K562 (cell line): ENCODE results near the gene IPO7. TPM values are rescaled to one million over a fixed set of nuclear protein-coding genes. Genes with fewer than 3 reads are reported as not detected.

Experiments
- ARHGAP35 ChIP-seq: fragments of 450-650 bp; IDR thresholded peaks from 2 replicates; pipeline ENCODE4 v1.6.1; 2018; ENCODE audit not compliant: partially characterized antibody
- EP300 ChIP-seq: IDR thresholded peaks from 2 replicates; pipeline ENCODE4 v1.6.1; 2012; ENCODE audit warnings: low read length, improper control_type of control experiment
- ETV5 ChIP-seq: sonication (generic); formaldehyde crosslinking; IDR thresholded peaks from 2 replicates; pipeline ENCODE4 v1.4.0; 2020; ENCODE audit warnings: low read depth, mild to moderate bottlenecking, missing genetic modification reagents
- HIVEP1 ChIP-seq: fragments of 250-450 bp; sonication (Bioruptor Pico); IDR thresholded peaks from 2 replicates; pipeline ENCODE4 v1.4.0; 2020; ENCODE audit warnings: mild to moderate bottlenecking
- MLLT1 ChIP-seq, 2 experiments: fragments of 450-650 bp; IDR thresholded peaks; 2 replicates each; pipeline ENCODE4 v1.6.1; 2016
- MYC ChIP-seq, 2 experiments: fragments of 250-450 bp in 1 of 2; sonication (Bioruptor Pico) in 1 of 2; IDR thresholded peaks; 2 replicates each; pipeline versions ENCODE4 v1.5.1 to v1.6.1; 2012 to 2021; ENCODE audit warnings: low read depth in 2 of 2, borderline replicate concordance in 1 of 2, improper control_type of control experiment in 1 of 2, low read length in 1 of 2, mild to moderate bottlenecking in 1 of 2, moderate library complexity in 1 of 2
- NELFE ChIP-seq: IDR thresholded peaks from 2 replicates; pipeline ENCODE4 v1.6.1; 2011; ENCODE audit warnings: mild to moderate bottlenecking; ENCODE audit not compliant: insufficient read depth, insufficient read length
- PCBP1 ChIP-seq: fragments of 200-400 bp; formaldehyde crosslinking; IDR thresholded peaks from 2 replicates; pipeline ENCODE4 v1.6.1; 2018; ENCODE audit warnings: mild to moderate bottlenecking, low read depth, low read length; ENCODE audit not compliant: poor library complexity, severe bottlenecking
- POLR2AphosphoS5 ChIP-seq: IDR thresholded peaks from 2 replicates; pipeline ENCODE4 v1.6.1; 2011; ENCODE audit warnings: mild to moderate bottlenecking, low read depth, low read length, moderate library complexity; ENCODE audit not compliant: control insufficient read depth, insufficient read depth
- POLR3G ChIP-seq: IDR thresholded peaks from 2 replicates; pipeline ENCODE4 v1.6.1; 2011; ENCODE audit not compliant: insufficient read length, insufficient replicate concordance; ENCODE audit errors: extremely low read depth
- PTTG1 ChIP-seq: fragments of 450-650 bp; IDR thresholded peaks from 2 replicates; pipeline ENCODE4 v1.6.1; 2016; ENCODE audit warnings: low read depth, mild to moderate bottlenecking, missing genetic modification characterization, missing compliant biosample characterization
- SNRNP70 ChIP-seq: fragments of 200-400 bp; formaldehyde crosslinking; optimal IDR thresholded peaks from 2 replicates; pipeline ENCODE3; 2017; ENCODE audit warnings: low read depth, low read length
- TBL1XR1 ChIP-seq, 2 experiments: IDR thresholded peaks; 2 replicates each; pipeline ENCODE4 v1.6.1; 2012; ENCODE audit warnings: improper control_type of control experiment in 2 of 2, low read length in 2 of 2, mild to moderate bottlenecking in 1 of 2
- THRA ChIP-seq: fragments of 450-650 bp; IDR thresholded peaks from 2 replicates; pipeline ENCODE4 v1.6.1; 2017; ENCODE audit warnings: mild to moderate bottlenecking, moderate library complexity
- TSHZ1 ChIP-seq: fragments of 250-450 bp; sonication (Bioruptor Pico); IDR thresholded peaks from 2 replicates; pipeline ENCODE4 v1.4.0; 2020; ENCODE audit warnings: mild to moderate bottlenecking, moderate library complexity
- YY1 ChIP-seq, 3 experiments: IDR thresholded peaks; 2 replicates each; pipeline ENCODE4 v1.6.1; 2011; ENCODE audit warnings: low read length in 2 of 3, mild to moderate bottlenecking in 2 of 3, moderate library complexity in 2 of 3, borderline replicate concordance in 1 of 3, control low read depth in 1 of 3, low read depth in 1 of 3; ENCODE audit not compliant: insufficient read depth in 3 of 3, insufficient replicate concordance in 2 of 3, control insufficient read depth in 1 of 3, insufficient read length in 1 of 3; ENCODE audit errors: extremely low read depth in 1 of 3
- ZKSCAN8 ChIP-seq: fragments of 200-800 bp; sonication (Bioruptor generic); IDR thresholded peaks from 2 replicates; pipeline ENCODE4 v1.6.1; 2016; ENCODE audit warnings: missing genetic modification characterization, missing compliant biosample characterization
- ZNF134 ChIP-seq: fragments of 250-450 bp; sonication (Bioruptor Pico); conservative IDR thresholded peaks from 2 replicates; pipeline ENCODE4 v1.4.0; 2020
- ZNF444 ChIP-seq: fragments of 250-450 bp; sonication (Bioruptor Pico); IDR thresholded peaks from 2 replicates; pipeline ENCODE4 v1.4.0; 2020; ENCODE audit warnings: mild to moderate bottlenecking, moderate library complexity
- polyA plus RNA-seq, 8 experiments: library from polyadenylated mRNA; depleted of rRNA in 4 of 8; stranded (reverse) in 5 of 8; unstranded in 3 of 8; fragments of >200 nt; fragmentation: Nextera tagmentation in 2 of 8; fragmentation: Illumina TruSeq in 1 of 8; extraction: Ambion mirVana in 2 of 8; extraction: Trizol in 1 of 8; gene quantifications; 2 replicates each; pipeline versions ENCODE4 v1.2.1 to v1.2.3, GENCODE V29; 2011 to 2014; ENCODE audit warnings: inconsistent platforms in 1 of 8, missing spikeins in 1 of 8
- total RNA-seq, 7 experiments: library from RNA; depleted of rRNA in 6 of 7; stranded (reverse); fragments of >200 nt in 6 of 7; fragmentation: Illumina TruSeq in 2 of 7; extraction: Trizol in 2 of 7; gene quantifications; 2 replicates each; pipeline versions ENCODE4 v1.2.1 to v1.2.3, GENCODE V29; 2011 to 2021; ENCODE audit warnings: low replicate concordance in 1 of 7

The IPO7 gene
- total and polyA plus RNA-seq, 9 of the 15 experiments (the other 6 are each of a cell fraction or from before 2014, with no cell fraction given): 23.6 to 138 (median 110) TPM

GRCh38 chr11:9363954-9364912, 20.2 kb upstream of the IPO7 start (continued):
- TF ChIP-seq ZNF134 (CRISPR knock-in tag) (peak; percentile 58; the same call in 1 of the 2 replicates), PCBP1 (no peak), POLR3G (no peak), PTTG1 (tag) (peak; percentile 43; the same call in 1 of the 2 replicates), SNRNP70 (no peak), ETV5 (peak; percentile 99), MYC (IDR thresholded peaks at IDR 0.05; ENCODE audit: low read depth, low read length) (peak; percentile 91), MYC (CRISPR knock-in tag; IDR thresholded peaks at IDR 0.05; ENCODE audit: borderline replicate concordance, low read depth) (peak; percentile 73; the same call in 1 of the 2 replicates), NELFE (no peak), YY1 (IDR thresholded peaks at IDR 0.05; ENCODE audit: borderline replicate concordance in 1 of 3, control insufficient read depth in 1 of 3, extremely low read depth in 1 of 3, insufficient read depth in 3 of 3, insufficient read length in 1 of 3, insufficient replicate concordance in 2 of 3, low read depth in 1 of 3, low read length in 2 of 3) (peak in 2 of 3 experiments; percentile 73 to 87), TSHZ1 (no peak), POLR2AphosphoS5 (peak; percentile 70; the same call in 1 of the 2 replicates), ZNF444 (CRISPR knock-in tag) (no peak), THRA (no peak), MLLT1 (IDR thresholded peaks at IDR 0.05) (peak; percentile 23 to 58; a peak in 3 of 4 replicates), EP300 (peak; percentile 83), ZKSCAN8 (CRISPR knock-in tag) (peak; percentile 66; the same call in 1 of the 2 replicates), HIVEP1 (no peak), ARHGAP35 (no peak), TBL1XR1 (IDR thresholded peaks at IDR 0.05; ENCODE audit: low read length in 2 of 2) (peak in 1 of 2 experiments; percentile 82; a peak in 2 of 4 replicates)
